HepG2 (cell line): ENCODE data around the gene FIBCD1. TPM values are rescaled to one million over a fixed set of nuclear protein-coding genes. Genes with fewer than 3 reads are reported as not detected.

Source experiments
- ATAC-seq: fragments of 200-7000 bp; cut with Tn5 transposase; 3 replicates; pipeline ENCODE4 v1.9.1; 2020; ENCODE audit warnings: mild to moderate bottlenecking, moderate library complexity
- BruUV-seq: library from RNA; stranded (reverse); fragments of 400-500 nt; replicated peaks from 2 replicates; lab custom pipeline; 2021; lab: Mats Ljungman, UMichigan
- CTCF ChIA-PET: fragments of 300-600 bp; formaldehyde crosslinking; extraction: SDS; loops from one replicate; lab custom pipeline; 2021; ENCODE audit warnings: low total read pairs, inconsistent platforms, low intra/inter-chr PET ratio; lab: Yijun Ruan, JAX
- POLR2A ChIA-PET: fragments of 350-600 bp; sonication (Branson Sonifier 250); formaldehyde crosslinking; loops from one replicate; lab custom pipeline; 2020; ENCODE audit warnings: antibody characterized with exemption, inconsistent platforms; lab: Yijun Ruan, JAX
- DNase-seq: peaks from one replicate; pipeline ENCODE4 v3.0.0-alpha.2; 2015; ENCODE audit warnings: low spot score
- FAIRE-seq: peaks from 3 replicates; lab custom pipeline; 2011; peaks lifted over from hg19 to GRCh38; lab: Jason Lieb, UNC
- H2AFZ ChIP-seq: one replicate; pipeline ENCODE4 v1.6.1; 2011; ENCODE audit warnings: low read length, inconsistent platforms
- H3K27ac ChIP-seq: fragments of 300-600 bp; 3 replicates; pipeline ENCODE4 v1.8.0; 2011; ENCODE audit warnings: mixed run types, mild to moderate bottlenecking, mixed read lengths, low read length, inconsistent platforms; ENCODE audit not compliant: insufficient read depth; ENCODE audit errors: extremely low read length
- H3K27me3 ChIP-seq, 2 experiments: fragments of 200-600 bp in 1 of 2; 2 replicates in 1 of 2; 3 replicates in 1 of 2; pipeline versions ENCODE4 v1.6.0 to v1.8.0; 2011; ENCODE audit warnings: low read length in 2 of 2, mild to moderate bottlenecking in 2 of 2, moderate library complexity in 2 of 2, inconsistent platforms in 1 of 2; ENCODE audit not compliant: insufficient read depth in 2 of 2, control insufficient read depth in 1 of 2
- H3K36me3 ChIP-seq, 2 experiments: fragments of 200-600 bp in 1 of 2; replicated peaks in 1 of 2; 2 replicates in 1 of 2; 3 replicates in 1 of 2; pipeline versions ENCODE4 v1.5.1 to v1.8.0; 2011; ENCODE audit warnings: low read length in 2 of 2, inconsistent platforms in 1 of 2; ENCODE audit not compliant: insufficient read depth in 2 of 2, control insufficient read depth in 1 of 2
- H3K4me1 ChIP-seq: 2 replicates; pipeline ENCODE4 v1.5.1; 2012; ENCODE audit warnings: low read length, inconsistent platforms; ENCODE audit not compliant: insufficient read depth
- H3K4me2 ChIP-seq: 2 replicates; pipeline ENCODE4 v1.6.0; 2011; ENCODE audit warnings: low read depth, low read length, inconsistent platforms
- H3K4me3 ChIP-seq, 3 experiments: fragments of 200-600 bp in 1 of 3; sonication (generic), shearing (Covaris generic) in 1 of 3; replicated peaks in 1 of 3; 2 replicates each; pipeline ENCODE4 v1.5.1; 2011 to 2016; ENCODE audit warnings: low read length in 3 of 3, inconsistent platforms in 2 of 3, low read depth in 2 of 3, mild to moderate bottlenecking in 2 of 3, control low read depth in 1 of 3, mixed read lengths in 1 of 3; ENCODE audit not compliant: insufficient read depth in 1 of 3
- H3K79me2 ChIP-seq: one replicate; pipeline ENCODE4 v1.6.1; 2011; ENCODE audit warnings: low read length, inconsistent platforms; ENCODE audit not compliant: insufficient read depth
- H3K9ac ChIP-seq: 2 replicates; pipeline ENCODE4 v1.6.0; 2011; ENCODE audit warnings: mild to moderate bottlenecking, low read depth, low read length, inconsistent platforms; ENCODE audit not compliant: insufficient read depth
- H3K9me3 ChIP-seq: 2 replicates; pipeline ENCODE4 v1.5.1; 2012; ENCODE audit warnings: mild to moderate bottlenecking, low read length
- H4K20me1 ChIP-seq: 2 replicates; pipeline ENCODE4 v1.6.0; 2011; ENCODE audit warnings: inconsistent platforms, mild to moderate bottlenecking, low read length, moderate library complexity; ENCODE audit not compliant: insufficient read depth
- CREB1 ChIP-seq, 2 experiments: fragments of 450-650 bp in 1 of 2; IDR thresholded peaks; 2 replicates each; pipeline ENCODE4 v1.6.1; 2016 to 2017; ENCODE audit warnings: control low read depth in 1 of 2, mild to moderate bottlenecking in 1 of 2, missing compliant biosample characterization in 1 of 2, missing genetic modification characterization in 1 of 2
- E2F5 ChIP-seq: sonication (generic); formaldehyde crosslinking; conservative IDR thresholded peaks from 2 replicates; pipeline ENCODE4 v1.4.0; 2020; ENCODE audit warnings: missing genetic modification reagents
- EZH2 ChIP-seq: conservative IDR thresholded peaks from 2 replicates; pipeline ENCODE4 v1.6.1; 2012; ENCODE audit warnings: mild to moderate bottlenecking, low read depth, low read length, moderate library complexity
- ZKSCAN1 ChIP-seq: fragments of 150-350 bp; IDR thresholded peaks from 2 replicates; pipeline ENCODE4 v1.6.1; 2014; ENCODE audit warnings: low read length
- WGBS: methylation state at CpG from one replicate; pipeline ENCODE4 v1.1.6; 2017; ENCODE audit warnings: low lambda C conversion rate; 5-methylcytosine and 5-hydroxymethylcytosine counted together
- in situ Hi-C: cut with HindIII; loops from 2 replicates; pipeline ENCODE4 v1.10.0; 2017; ENCODE audit warnings: low pct_unique_long_range_greater_than_20kb; ENCODE audit not compliant: extremely low pct_ligation_motif_present
- intact Hi-C: fragments of 100-400 bp; cut with micrococcal nuclease; formaldehyde crosslinking; loops from one replicate; pipeline ENCODE4 v1.10.0; 2022; ENCODE audit not compliant: unreplicated experiment
- polyA plus RNA-seq, 8 experiments: library from polyadenylated mRNA; depleted of rRNA in 3 of 8; stranded (reverse) in 7 of 8; unstranded in 1 of 8; fragments of >200 nt; fragmentation: Illumina TruSeq in 4 of 8; extraction: Trizol in 4 of 8; gene quantifications; 2 replicates each; pipeline versions ENCODE4 v1.2.1 to v1.2.3, GENCODE V29; 2011 to 2016; ENCODE audit warnings: low read depth in 4 of 8, missing spikeins in 1 of 8, mixed read lengths in 1 of 8; ENCODE audit not compliant: insufficient read depth in 1 of 8
- total RNA-seq, 5 experiments: library from RNA; depleted of rRNA; stranded (reverse); fragments of >200 nt; fragmentation: Illumina TruSeq; extraction: Trizol; gene quantifications; 2 replicates each; pipeline ENCODE4 v1.2.3, GENCODE V29; 2016; ENCODE audit warnings: low read depth in 1 of 5

Gene FIBCD1
- total and polyA plus RNA-seq, 2 of the 13 experiments (the other 11 are each of a cell fraction or from before 2014, with no cell fraction given), result 0.55 to 0.89 TPM

DNA sequence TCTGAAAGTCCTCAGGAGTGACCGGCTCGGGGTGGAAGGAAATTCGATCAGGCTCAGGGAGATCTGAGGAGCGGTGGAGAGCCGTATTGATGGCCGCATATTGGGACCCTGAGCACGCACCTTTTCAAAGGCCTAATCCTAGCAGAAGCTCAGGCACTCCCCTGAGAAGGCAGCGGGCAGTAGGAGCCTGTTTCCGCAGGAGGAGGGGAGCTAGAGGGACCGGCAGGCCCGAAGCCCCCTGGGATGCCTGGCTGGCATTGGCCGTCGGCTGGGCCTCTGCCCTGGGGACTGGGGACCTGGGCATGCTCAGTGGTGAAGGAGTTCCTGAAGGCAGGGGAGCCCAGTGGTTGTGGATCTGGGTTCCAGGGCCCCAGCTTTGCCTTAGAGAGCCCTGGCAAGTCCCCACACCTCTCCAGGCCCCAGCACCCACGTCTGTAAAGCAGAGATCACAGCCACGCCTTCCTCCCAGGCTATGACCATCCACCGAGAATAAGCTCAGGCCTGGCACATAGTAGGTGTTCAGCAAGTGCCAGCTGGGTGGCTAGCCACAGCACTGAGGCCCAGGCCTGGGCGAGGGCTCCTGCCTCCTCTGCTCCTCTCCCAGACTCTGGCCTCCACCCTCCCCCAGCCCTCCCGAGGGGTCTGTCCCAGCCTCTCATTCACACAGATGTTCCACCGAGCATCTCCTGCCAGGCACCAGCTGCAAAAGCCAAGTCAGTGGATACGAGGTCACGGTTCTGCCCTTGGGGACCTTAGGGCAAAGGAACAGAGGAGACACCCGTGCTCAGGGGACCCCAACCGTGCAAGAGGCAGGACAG lies 25.2 kb downstream of the FIBCD1 start:
- ChIA-PET CTCF (no interaction called here), POLR2A (no interaction called here)
- Histone ChIP-seq H3K4me1 (no peaks in the 10 kb centered on the region), H3K27ac (no peak overlapping the region), H3K9me3 (no peaks in the 10 kb centered on the region), H3K9ac (no peak overlapping the region), H3K36me3 (no peaks in the 10 kb centered on the region), H3K4me3 (no peak overlapping the region), H3K4me2 (no peak overlapping the region), H4K20me1 (no peaks in the 10 kb centered on the region), H3K79me2 (no peaks in the 10 kb centered on the region), H2AFZ (no peak overlapping the region), H3K27me3 (peaks cover 23 to 85% of the 10 kb centered on the region in 2 experiments; a peak in 4 of 5 replicates)
- intact Hi-C loops (no loop called here), in situ Hi-C loops (no loop called here)
- no TSS peak for BruUV-seq
- FAIRE-seq, result no peak
- no peak for DNase-seq
- 27% methylated on average over 13 of the region's 23 CpGs for WGBS
- ATAC-seq, result no peak; the same call in 2 of the 3 replicates
- TF ChIP-seq E2F5 (CRISPR knock-in tag) (no peak), ZKSCAN1 (peak; percentile 49; the same call in 1 of the 2 replicates)

- CTCF ChIA-PET, result no interaction called here
- H3K4me1 ChIP-seq, result peaks cover 5% of the 10 kb centered on the region; the same call in 1 of the 2 replicates
- no peak for TF ChIP-seq EZH2
- peak; percentile 68; the same call in 1 of the 2 replicates for TF ChIP-seq CREB1 (IDR thresholded peaks at IDR 0.05)
- TF ChIP-seq CREB1 (CRISPR knock-in tag; IDR thresholded peaks at IDR 0.05), result no peak
- TF ChIP-seq, all 625 proteins: peak for 1
- intact Hi-C loops, result no loop called here
- Histone ChIP-seq H3K4me2 (no peak overlapping the region), H3K27me3 (peaks cover 23 to 85% of the 10 kb centered on the region in 2 experiments; a peak in 4 of 5 replicates), H4K20me1 (no peaks in the 10 kb centered on the region), H3K9me3 (no peaks in the 10 kb centered on the region), H2AFZ (no peak overlapping the region), H3K4me3 (no peak overlapping the region), H3K9ac (no peak overlapping the region), H3K36me3 (no peaks in the 10 kb centered on the region), H3K79me2 (no peaks in the 10 kb centered on the region), H3K27ac (no peak overlapping the region)
- FAIRE-seq (no peak), DNase-seq (no peak), ATAC-seq (no peak)
- POLR2A ChIA-PET, result no interaction called here
- WGBS, result 49% methylated on average over 25 of the region's 38 CpGs
- in situ Hi-C loops, result no loop called here
- no TSS peak for BruUV-seq
Measured at GRCh38 chr9:130912932-130913598, 26.0 kb downstream of the FIBCD1 start.
